Loucy (cell line): Measurements from ENCODE around the gene COL9A2.

Experiments
- H2AFZ ChIP-seq: fragments of 200-600 bp; sonication (generic); 2 replicates; pipeline ENCODE4 v1.6.0; 2016; ENCODE audit warnings: antibody characterized with exemption, mild to moderate bottlenecking, low read length, moderate library complexity
- H3F3A ChIP-seq: fragments of 200-600 bp; 2 replicates; pipeline ENCODE4 v1.6.0; 2016; ENCODE audit warnings: antibody characterized with exemption, low read depth, mild to moderate bottlenecking
- H3K27me3 ChIP-seq: fragments of 200-600 bp; sonication (generic); 2 replicates; pipeline ENCODE4 v1.6.1; 2014; ENCODE audit warnings: low read length, mild to moderate bottlenecking; ENCODE audit not compliant: insufficient read depth, poor library complexity, severe bottlenecking
- H3K36me3 ChIP-seq: fragments of 200-600 bp; sonication (generic); 2 replicates; pipeline ENCODE4 v1.6.1; 2016; ENCODE audit warnings: low read length; ENCODE audit not compliant: insufficient read depth
- H3K4me1 ChIP-seq: fragments of 200-600 bp; sonication (generic); 2 replicates; pipeline ENCODE4 v1.5.1; 2014; ENCODE audit warnings: low read length, mild to moderate bottlenecking; ENCODE audit not compliant: insufficient read depth, poor library complexity, severe bottlenecking
- H3K4me2 ChIP-seq: fragments of 200-600 bp; sonication (generic); 2 replicates; pipeline ENCODE4 v1.6.0; 2014; ENCODE audit warnings: antibody characterized with exemption, low read length, low read depth, mild to moderate bottlenecking; ENCODE audit not compliant: poor library complexity, severe bottlenecking
- H3K4me3 ChIP-seq: fragments of 200-600 bp; sonication (generic); 2 replicates; pipeline ENCODE4 v1.5.1; 2014; ENCODE audit warnings: low read length, mild to moderate bottlenecking, mixed read lengths; ENCODE audit not compliant: poor library complexity, severe bottlenecking
- H3K79me2 ChIP-seq: fragments of 200-600 bp; sonication (generic); 2 replicates; pipeline ENCODE4 v1.6.1; 2014; ENCODE audit warnings: low read length; ENCODE audit not compliant: insufficient read depth
- H3K9ac ChIP-seq: fragments of 200-600 bp; sonication (generic); 2 replicates; pipeline ENCODE4 v1.6.0; 2014; ENCODE audit warnings: mild to moderate bottlenecking, low read depth, low read length, moderate library complexity; ENCODE audit not compliant: poor library complexity, severe bottlenecking
- H3K9me2 ChIP-seq: fragments of 200-600 bp; sonication (generic); replicated peaks from 2 replicates; pipeline ENCODE4 v1.6.1; 2016; ENCODE audit warnings: low read depth, low read length, mixed read lengths
- H3K9me3 ChIP-seq: fragments of 200-600 bp; sonication (generic); 2 replicates; pipeline ENCODE4 v1.6.1; 2014; ENCODE audit warnings: mild to moderate bottlenecking, antibody characterized with exemption, low read length, low read depth; ENCODE audit not compliant: insufficient read depth
- H4K20me1 ChIP-seq: fragments of 200-600 bp; sonication (generic); 2 replicates; pipeline ENCODE4 v1.6.0; 2014; ENCODE audit warnings: antibody characterized with exemption, low read length, mild to moderate bottlenecking; ENCODE audit not compliant: insufficient read depth, poor library complexity, severe bottlenecking
- EZH2phosphoT487 ChIP-seq: fragments of 200-600 bp; IDR thresholded peaks from 2 replicates; pipeline ENCODE4 v1.6.1; 2018; ENCODE audit warnings: antibody characterized with exemption, mild to moderate bottlenecking, moderate library complexity, borderline replicate concordance
- TF ChIP-seq, protein P1 (sequence below): fragments of 200-600 bp; sonication (generic); conservative IDR thresholded peaks from 2 replicates; pipeline ENCODE4 v1.5.1; 2014; ENCODE audit warnings: mild to moderate bottlenecking, antibody characterized with exemption, low read length

The COL9A2 gene

DNA sequence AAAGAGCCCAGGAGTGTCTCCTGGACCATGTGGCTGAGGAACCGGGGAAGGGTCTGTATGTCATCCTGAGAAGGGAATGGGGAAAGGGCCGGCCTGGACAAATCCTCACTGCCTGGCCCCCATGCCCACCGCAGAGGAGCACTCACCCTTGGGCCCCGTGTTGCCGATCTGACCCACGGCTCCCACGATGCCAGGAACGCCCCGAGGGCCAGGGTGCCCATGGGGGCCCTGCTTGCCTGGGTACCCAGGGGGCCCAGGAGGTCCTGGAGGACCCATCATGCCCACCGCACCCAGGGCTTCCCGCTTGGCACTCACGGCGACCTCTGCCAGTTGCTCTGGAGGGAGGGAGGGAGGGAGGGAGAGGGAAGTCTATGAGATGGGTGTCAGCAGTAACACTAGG is 14.6 kb downstream of the COL9A2 start:
- Histone ChIP-seq H3K9me2 (no peaks in the 10 kb centered on the region), H3K36me3 (no peaks in the 10 kb centered on the region), H2AFZ (no peak overlapping the region), H3F3A (no peaks in the 10 kb centered on the region), H3K4me1 (no peaks in the 10 kb centered on the region), H3K79me2 (no peaks in the 10 kb centered on the region), H3K9me3 (no peaks in the 10 kb centered on the region), H3K27me3 (no peaks in the 10 kb centered on the region), H3K4me2 (no peak overlapping the region), H4K20me1 (no peaks in the 10 kb centered on the region), H3K9ac (no peak overlapping the region), H3K4me3 (no peak overlapping the region)
- TF ChIP-seq EZH2phosphoT487, result no peak
- TF ChIP-seq, protein P1, sequence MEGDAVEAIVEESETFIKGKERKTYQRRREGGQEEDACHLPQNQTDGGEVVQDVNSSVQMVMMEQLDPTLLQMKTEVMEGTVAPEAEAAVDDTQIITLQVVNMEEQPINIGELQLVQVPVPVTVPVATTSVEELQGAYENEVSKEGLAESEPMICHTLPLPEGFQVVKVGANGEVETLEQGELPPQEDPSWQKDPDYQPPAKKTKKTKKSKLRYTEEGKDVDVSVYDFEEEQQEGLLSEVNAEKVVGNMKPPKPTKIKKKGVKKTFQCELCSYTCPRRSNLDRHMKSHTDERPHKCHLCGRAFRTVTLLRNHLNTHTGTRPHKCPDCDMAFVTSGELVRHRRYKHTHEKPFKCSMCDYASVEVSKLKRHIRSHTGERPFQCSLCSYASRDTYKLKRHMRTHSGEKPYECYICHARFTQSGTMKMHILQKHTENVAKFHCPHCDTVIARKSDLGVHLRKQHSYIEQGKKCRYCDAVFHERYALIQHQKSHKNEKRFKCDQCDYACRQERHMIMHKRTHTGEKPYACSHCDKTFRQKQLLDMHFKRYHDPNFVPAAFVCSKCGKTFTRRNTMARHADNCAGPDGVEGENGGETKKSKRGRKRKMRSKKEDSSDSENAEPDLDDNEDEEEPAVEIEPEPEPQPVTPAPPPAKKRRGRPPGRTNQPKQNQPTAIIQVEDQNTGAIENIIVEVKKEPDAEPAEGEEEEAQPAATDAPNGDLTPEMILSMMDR, result no peak

DNA sequence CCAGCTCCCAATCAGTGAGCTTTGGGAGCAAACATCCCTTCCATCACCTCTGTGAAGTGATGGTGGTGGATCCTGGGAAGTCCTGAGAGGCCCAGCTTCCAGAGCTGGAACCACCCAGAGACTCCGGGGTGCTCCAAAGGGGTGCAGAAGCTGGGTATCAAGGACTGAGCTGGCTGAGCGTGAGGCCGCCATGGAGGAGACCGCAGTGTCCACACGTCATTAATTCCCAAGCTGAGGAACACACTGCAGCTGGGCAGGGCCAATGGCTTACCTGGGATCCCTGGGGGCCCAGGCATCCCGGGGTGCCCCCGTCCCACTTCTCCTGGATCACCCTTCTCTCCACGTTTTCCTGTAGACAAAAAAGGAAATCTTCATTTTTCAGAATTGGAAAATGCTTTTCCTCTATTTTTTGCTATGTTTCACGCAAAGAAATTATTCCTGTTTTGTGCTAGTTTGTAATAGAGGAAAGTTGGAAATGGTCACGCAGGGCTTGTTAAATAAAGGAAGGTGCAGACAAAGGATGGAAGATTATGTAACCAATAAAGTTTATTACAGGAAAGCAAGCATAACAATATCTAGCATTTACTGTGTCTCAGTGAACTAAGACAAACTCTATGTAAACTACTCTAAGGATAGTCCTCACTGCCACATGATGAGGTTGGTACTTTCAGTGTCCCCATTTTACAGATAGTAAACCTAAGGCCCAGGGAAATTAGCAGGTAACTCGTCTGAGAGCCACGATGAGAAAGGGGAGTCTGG is 15.4 kb downstream of the COL9A2 start:
- no peak overlapping the region for H3K4me2 ChIP-seq
- H3K4me3 ChIP-seq, result no peak overlapping the region
- H4K20me1 ChIP-seq, result no peaks in the 10 kb centered on the region
- no peak for TF ChIP-seq EZH2phosphoT487
- TF ChIP-seq, protein P1, result no peak
- no peaks in the 10 kb centered on the region for H3K9me3 ChIP-seq
- no peaks in the 10 kb centered on the region for H3K27me3 ChIP-seq
- no peaks in the 10 kb centered on the region for H3K9me2 ChIP-seq
- no peaks in the 10 kb centered on the region for H3K79me2 ChIP-seq
- H3K36me3 ChIP-seq, result no peaks in the 10 kb centered on the region
- no peak overlapping the region for H3K9ac ChIP-seq
- H2AFZ ChIP-seq, result no peak overlapping the region
- no peaks in the 10 kb centered on the region for H3F3A ChIP-seq
- H3K4me1 ChIP-seq, result no peaks in the 10 kb centered on the region

DNA sequence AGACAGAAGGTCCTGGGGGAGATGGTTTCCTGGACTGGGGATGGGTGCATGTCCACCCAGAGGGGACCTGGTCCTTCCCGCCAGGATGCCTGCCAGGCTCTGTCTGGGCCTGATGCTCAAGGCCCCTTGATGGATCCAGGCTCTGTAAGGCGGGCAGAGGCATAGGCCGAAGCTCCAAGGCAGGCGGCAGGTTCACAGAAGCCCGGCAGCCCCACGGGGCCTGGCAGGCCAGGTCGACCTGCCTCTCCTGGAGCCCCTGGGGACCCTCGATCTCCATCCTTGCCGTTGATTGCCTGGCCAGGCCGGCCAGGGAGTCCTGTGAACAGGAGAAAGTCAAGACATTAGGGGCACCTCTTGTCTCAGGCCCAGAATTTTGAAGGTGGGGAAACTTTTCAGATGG is 16.0 kb downstream of the COL9A2 start:
- H3K4me1 ChIP-seq, result no peaks in the 10 kb centered on the region
- no peaks in the 10 kb centered on the region for H3F3A ChIP-seq
- H3K27me3 ChIP-seq, result no peaks in the 10 kb centered on the region
- no peak overlapping the region for H2AFZ ChIP-seq
- H3K4me2 ChIP-seq, result no peak overlapping the region
- no peaks in the 10 kb centered on the region for H4K20me1 ChIP-seq
- H3K9ac ChIP-seq, result no peak overlapping the region
- H3K79me2 ChIP-seq, result no peaks in the 10 kb centered on the region
- TF ChIP-seq, protein P1, result no peak
- no peak for TF ChIP-seq EZH2phosphoT487
- no peaks in the 10 kb centered on the region for H3K36me3 ChIP-seq
- H3K9me2 ChIP-seq, result no peaks in the 10 kb centered on the region
- H3K9me3 ChIP-seq, result no peaks in the 10 kb centered on the region
- no peak overlapping the region for H3K4me3 ChIP-seq
